Osteocyte (in vitro differentiated cells): ENCODE measurements around the gene TRPM3. TPM values are rescaled to one million over a fixed set of nuclear protein-coding genes. Genes with fewer than 3 reads are reported as not detected.

Experiments
- DNase-seq: peaks from one replicate; pipeline ENCODE4 v3.0.0; 2021; ENCODE audit warnings: mixed read lengths; ENCODE audit not compliant: unreplicated experiment; ENCODE audit errors: extremely low spot score
- H3K27ac Mint-ChIP-seq: one replicate; pipeline ENCODE4 v1.8.0; 2021; ENCODE audit warnings: mild to moderate bottlenecking, mixed read lengths; ENCODE audit not compliant: unreplicated experiment
- H3K27me3 Mint-ChIP-seq: one replicate; pipeline ENCODE4 v1.8.0; 2021; ENCODE audit warnings: mixed read lengths; ENCODE audit not compliant: unreplicated experiment
- H3K36me3 Mint-ChIP-seq: one replicate; pipeline ENCODE4 v1.8.0; 2021; ENCODE audit warnings: mixed read lengths; ENCODE audit not compliant: unreplicated experiment
- H3K4me1 Mint-ChIP-seq: one replicate; pipeline ENCODE4 v1.8.0; 2021; ENCODE audit warnings: mixed read lengths; ENCODE audit not compliant: unreplicated experiment
- H3K4me3 Mint-ChIP-seq: one replicate; pipeline ENCODE4 v1.8.0; 2021; ENCODE audit warnings: mild to moderate bottlenecking, moderate library complexity, mixed read lengths; ENCODE audit not compliant: unreplicated experiment
- H3K9me3 Mint-ChIP-seq: one replicate; pipeline ENCODE4 v1.8.0; 2021; ENCODE audit warnings: mixed read lengths; ENCODE audit not compliant: unreplicated experiment
- total RNA-seq: library from RNA; stranded (reverse); gene quantifications from 2 replicates; pipeline ENCODE4 v1.2.1, GENCODE V29; 2021
- TF ChIP-seq, protein P1 (sequence below): fragments of 200-600 bp; sonication (generic); IDR thresholded peaks from 2 replicates; pipeline ENCODE4 v1.5.0; 2021; ENCODE audit warnings: antibody characterized with exemption, mild to moderate bottlenecking, moderate library complexity

Gene TRPM3
- total RNA-seq, 1 donor from 2014 or later, result 0.05 TPM

DNA sequence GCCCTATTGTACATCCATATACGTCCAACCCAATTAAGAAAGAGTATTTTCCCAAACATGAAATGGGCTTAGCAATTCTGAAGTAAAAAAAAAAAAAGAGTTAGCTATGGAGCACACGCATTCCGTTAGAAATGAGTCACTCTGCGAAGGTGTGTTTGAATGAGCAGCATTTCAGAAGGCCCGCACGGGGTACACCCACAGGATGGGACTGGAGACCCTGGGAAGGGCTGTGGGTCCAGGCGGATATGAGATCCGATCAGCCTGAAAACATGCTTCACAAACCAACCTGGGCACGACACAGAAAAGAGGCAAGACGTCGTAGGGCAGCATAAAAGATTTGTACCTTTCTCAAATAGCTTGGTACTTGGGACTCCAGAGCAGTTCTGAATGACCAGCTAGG is 533.0 kb downstream of the TRPM3 start:
- Mint-ChIP-seq H3K9me3 (peaks cover 4% of the 10 kb centered on the region), H3K27me3 (no peaks in the 10 kb centered on the region), H3K4me1 (peaks cover 6% of the 10 kb centered on the region), H3K4me3 (peak overlapping the region; percentile 27), H3K27ac (no peak overlapping the region), H3K36me3 (no peaks in the 10 kb centered on the region)
- no peak for DNase-seq
- TF ChIP-seq, protein P1, sequence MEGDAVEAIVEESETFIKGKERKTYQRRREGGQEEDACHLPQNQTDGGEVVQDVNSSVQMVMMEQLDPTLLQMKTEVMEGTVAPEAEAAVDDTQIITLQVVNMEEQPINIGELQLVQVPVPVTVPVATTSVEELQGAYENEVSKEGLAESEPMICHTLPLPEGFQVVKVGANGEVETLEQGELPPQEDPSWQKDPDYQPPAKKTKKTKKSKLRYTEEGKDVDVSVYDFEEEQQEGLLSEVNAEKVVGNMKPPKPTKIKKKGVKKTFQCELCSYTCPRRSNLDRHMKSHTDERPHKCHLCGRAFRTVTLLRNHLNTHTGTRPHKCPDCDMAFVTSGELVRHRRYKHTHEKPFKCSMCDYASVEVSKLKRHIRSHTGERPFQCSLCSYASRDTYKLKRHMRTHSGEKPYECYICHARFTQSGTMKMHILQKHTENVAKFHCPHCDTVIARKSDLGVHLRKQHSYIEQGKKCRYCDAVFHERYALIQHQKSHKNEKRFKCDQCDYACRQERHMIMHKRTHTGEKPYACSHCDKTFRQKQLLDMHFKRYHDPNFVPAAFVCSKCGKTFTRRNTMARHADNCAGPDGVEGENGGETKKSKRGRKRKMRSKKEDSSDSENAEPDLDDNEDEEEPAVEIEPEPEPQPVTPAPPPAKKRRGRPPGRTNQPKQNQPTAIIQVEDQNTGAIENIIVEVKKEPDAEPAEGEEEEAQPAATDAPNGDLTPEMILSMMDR, result no peak

DNA sequence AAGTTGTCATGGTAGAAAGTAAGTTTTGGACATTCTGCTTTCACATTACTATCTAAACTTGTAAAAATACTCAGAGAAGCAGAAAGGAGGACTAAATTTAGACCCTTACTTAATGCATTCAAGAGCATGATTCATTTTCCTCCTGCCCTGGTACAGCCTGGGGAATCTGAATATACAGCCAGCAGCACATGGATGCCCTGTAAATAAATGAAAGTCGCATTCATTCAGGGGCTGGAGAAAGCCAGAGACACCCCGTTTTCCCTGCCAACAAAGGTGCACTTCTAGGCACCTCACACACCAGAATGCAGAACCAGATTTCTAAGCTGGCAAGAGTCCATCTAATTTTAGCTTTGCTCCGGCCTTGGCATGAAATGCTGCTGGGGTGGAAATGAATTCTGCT is 534.2 kb downstream of the TRPM3 start:
- no peak for DNase-seq

DNA sequence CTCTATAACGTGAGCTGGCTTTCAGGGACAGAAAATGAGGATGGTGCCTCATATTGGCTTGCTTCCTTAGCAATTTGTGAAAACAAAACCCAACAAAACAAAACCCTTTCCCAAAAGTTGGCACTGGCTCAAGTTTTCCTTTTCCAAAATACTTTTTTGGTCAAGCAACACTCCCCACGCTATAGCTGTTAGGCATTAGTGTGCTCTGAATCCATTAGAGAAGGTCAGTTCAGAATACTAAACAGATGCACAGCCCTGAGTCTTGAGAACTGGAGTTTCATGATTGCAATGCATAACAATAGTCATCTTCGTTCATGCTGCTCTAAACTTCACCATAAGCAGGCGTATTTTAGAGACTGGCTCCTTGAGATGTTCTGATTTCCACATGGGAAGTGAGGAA is 534.9 kb downstream of the TRPM3 start:
- Mint-ChIP-seq H3K4me3 (no peak overlapping the region), H3K4me1 (peaks cover 4% of the 10 kb centered on the region)

More for the DNA sequence above, 534.2 kb downstream of the TRPM3 start:
- H3K27ac Mint-ChIP-seq, result no peak overlapping the region
- H3K9me3 Mint-ChIP-seq, result peaks cover 4% of the 10 kb centered on the region
- H3K36me3 Mint-ChIP-seq, result no peaks in the 10 kb centered on the region
- H3K27me3 Mint-ChIP-seq, result no peaks in the 10 kb centered on the region
- TF ChIP-seq, protein P1, result no peak
- H3K4me1 Mint-ChIP-seq, result peaks cover under 1% of the 10 kb centered on the region
- H3K4me3 Mint-ChIP-seq, result no peak overlapping the region

DNA sequence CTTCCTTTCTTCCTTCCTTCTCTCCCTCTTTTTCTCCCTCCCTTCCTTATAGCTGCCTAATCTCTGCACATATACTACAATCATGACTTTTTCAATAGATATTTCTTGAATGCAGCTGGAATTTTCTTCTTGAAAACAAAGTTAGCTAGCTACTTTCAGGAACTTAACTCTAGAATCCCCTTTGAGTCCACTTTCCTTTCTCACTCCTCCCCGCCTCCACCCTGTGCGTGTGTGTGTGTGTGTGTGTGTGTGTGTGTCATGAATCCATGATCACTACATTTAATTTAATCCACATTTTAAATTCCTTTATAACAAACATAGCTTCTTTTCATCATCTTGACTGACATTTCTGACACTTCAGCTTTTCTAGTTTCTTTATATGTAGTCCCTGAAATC is 539.5 kb downstream of the TRPM3 start:
- H3K4me3 Mint-ChIP-seq, result no peak overlapping the region
- no peak for DNase-seq
- H3K4me1 Mint-ChIP-seq, result peaks cover 7% of the 10 kb centered on the region
- H3K27ac Mint-ChIP-seq, result peak overlapping the region; percentile 7
- TF ChIP-seq, protein P1, result no peak
- H3K36me3 Mint-ChIP-seq, result no peaks in the 10 kb centered on the region
- no peaks in the 10 kb centered on the region for H3K27me3 Mint-ChIP-seq
- no peaks in the 10 kb centered on the region for H3K9me3 Mint-ChIP-seq

More for the DNA sequence above, 534.9 kb downstream of the TRPM3 start:
- TF ChIP-seq, protein P1, result no peak
- no peaks in the 10 kb centered on the region for H3K27me3 Mint-ChIP-seq
- no peak for DNase-seq
- no peaks in the 10 kb centered on the region for H3K36me3 Mint-ChIP-seq
- peaks cover 4% of the 10 kb centered on the region for H3K9me3 Mint-ChIP-seq
- H3K27ac Mint-ChIP-seq, result no peak overlapping the region

DNA sequence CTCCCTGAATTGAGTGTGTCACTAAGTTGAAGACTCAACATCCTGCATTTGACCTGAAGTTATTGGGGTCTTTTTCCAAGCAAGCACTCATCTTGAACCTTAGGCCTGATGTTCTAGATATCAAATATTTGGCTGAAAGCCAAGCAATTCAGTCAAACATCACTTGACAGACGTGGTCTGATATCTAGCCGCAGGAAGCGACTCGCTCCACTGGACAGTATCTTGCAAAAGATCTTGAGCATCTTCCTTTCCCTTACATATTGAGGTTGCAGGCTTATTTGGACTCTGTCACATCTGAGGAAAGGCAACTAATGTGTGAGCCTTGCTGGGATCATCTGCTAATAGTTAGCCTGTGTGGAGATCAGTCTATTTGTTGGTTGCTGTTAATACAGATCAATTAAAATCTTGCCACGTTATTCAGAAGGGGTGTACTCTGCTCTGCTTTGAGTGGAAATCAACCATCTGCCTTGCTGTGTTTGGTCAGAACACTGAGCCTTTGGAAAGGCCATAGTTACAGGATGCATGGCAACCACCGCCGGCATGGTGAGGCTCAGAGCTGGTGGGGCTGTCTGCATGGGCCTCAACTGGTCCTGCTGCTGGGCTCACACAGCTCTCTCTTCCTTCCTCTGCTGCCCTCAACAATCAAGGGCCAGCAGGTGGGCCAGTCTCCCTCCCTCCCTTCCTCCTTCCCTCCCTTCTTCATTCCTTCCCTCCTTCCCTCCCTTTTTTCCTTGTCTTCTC is 540.0 kb downstream of the TRPM3 start:
- TF ChIP-seq, protein P1, result no peak
- Mint-ChIP-seq H3K36me3 (no peaks in the 10 kb centered on the region), H3K9me3 (no peaks in the 10 kb centered on the region), H3K4me1 (peaks cover 10% of the 10 kb centered on the region), H3K4me3 (no peak overlapping the region), H3K27ac (no peak overlapping the region), H3K27me3 (no peaks in the 10 kb centered on the region)
- no peak for DNase-seq
